WTC11 (cell line): ENCODE results near the gene ARL4A. TPM values are rescaled to one million over a fixed set of nuclear protein-coding genes. Genes with fewer than 3 reads are reported as not detected.

Source experiments
- ATAC-seq: fragments of 200-7000 bp; cut with Tn5 transposase; 2 replicates; pipeline ENCODE4 v1.10.0; 2021; ENCODE audit warnings: mild to moderate bottlenecking, moderate library complexity
- CTCF ChIA-PET: fragments of 300-600 bp; sonication (Branson Sonifier 250); formaldehyde crosslinking; loops from one replicate; lab custom pipeline; 2021; ENCODE audit warnings: antibody characterized with exemption; lab: Charles Lee
- POLR2A ChIA-PET: fragments of 350-600 bp; sonication (Branson Sonifier 250); formaldehyde crosslinking; loops from one replicate; lab custom pipeline; 2021; ENCODE audit warnings: antibody characterized with exemption; lab: Charles Lee
- DNase-seq: peaks from one replicate; pipeline ENCODE4 v3.0.0; 2021; ENCODE audit warnings: low spot score
- H3K27ac Mint-ChIP-seq: 2 replicates; pipeline ENCODE4 v1.8.0; 2021; ENCODE audit warnings: mixed read lengths
- H3K27me3 Mint-ChIP-seq: 2 replicates; pipeline ENCODE4 v1.8.0; 2021; ENCODE audit warnings: low read depth, mild to moderate bottlenecking, moderate library complexity, mixed read lengths
- H3K36me3 Mint-ChIP-seq: 2 replicates; pipeline ENCODE4 v1.8.0; 2021; ENCODE audit warnings: mixed read lengths
- H3K4me1 Mint-ChIP-seq: 2 replicates; pipeline ENCODE4 v1.8.0; 2022; ENCODE audit warnings: mixed read lengths
- H3K4me3 Mint-ChIP-seq: 2 replicates; pipeline ENCODE4 v1.8.0; 2021; ENCODE audit warnings: mild to moderate bottlenecking, moderate library complexity, mixed read lengths
- H3K9me3 Mint-ChIP-seq: 2 replicates; pipeline ENCODE4 v1.8.0; 2021; ENCODE audit warnings: mixed read lengths
- CBFB ChIP-seq: sonication (generic); formaldehyde crosslinking; IDR thresholded peaks from 2 replicates; pipeline ENCODE4 v1.8.1; 2022; ENCODE audit warnings: mild to moderate bottlenecking, low read depth, missing genetic modification reagents
- CREB1 ChIP-seq: sonication (generic); formaldehyde crosslinking; IDR thresholded peaks from 2 replicates; pipeline ENCODE4 v1.8.0; 2023; ENCODE audit warnings: mild to moderate bottlenecking, missing genetic modification reagents
- E2F1 ChIP-seq: sonication (generic); formaldehyde crosslinking; IDR thresholded peaks from 2 replicates; pipeline ENCODE4 v1.8.0; 2022; ENCODE audit warnings: mild to moderate bottlenecking, missing genetic modification reagents
- EMX1 ChIP-seq: fragments of 250-450 bp; sonication (Bioruptor Pico); IDR thresholded peaks from 2 replicates; pipeline ENCODE4 v1.8.0; 2021; ENCODE audit warnings: mild to moderate bottlenecking
- FOXK1 ChIP-seq: sonication (generic); formaldehyde crosslinking; IDR thresholded peaks from 2 replicates; pipeline ENCODE4 v1.8.0; 2022; ENCODE audit warnings: mild to moderate bottlenecking, moderate library complexity, missing genetic modification reagents
- GABPB1 ChIP-seq: sonication (generic); formaldehyde crosslinking; IDR thresholded peaks from 2 replicates; pipeline ENCODE4 v1.8.1; 2023; ENCODE audit warnings: mild to moderate bottlenecking, missing genetic modification reagents
- KAT7 ChIP-seq: sonication (generic); formaldehyde crosslinking; IDR thresholded peaks from 2 replicates; pipeline ENCODE4 v1.8.1; 2023; ENCODE audit warnings: missing genetic modification reagents, mild to moderate bottlenecking, borderline replicate concordance
- MAX ChIP-seq: sonication (generic); formaldehyde crosslinking; IDR thresholded peaks from 2 replicates; pipeline ENCODE4 v1.8.0; 2022; ENCODE audit warnings: mild to moderate bottlenecking, missing genetic modification reagents
- PRRX2 ChIP-seq: fragments of 250-450 bp; sonication (Bioruptor Pico); IDR thresholded peaks from 2 replicates; pipeline ENCODE4 v1.8.0; 2021; ENCODE audit warnings: mild to moderate bottlenecking
- RELA ChIP-seq: sonication (generic); formaldehyde crosslinking; IDR thresholded peaks from 2 replicates; pipeline ENCODE4 v1.8.1; 2022; ENCODE audit warnings: missing genetic modification reagents, mild to moderate bottlenecking, borderline replicate concordance
- SOX15 ChIP-seq: fragments of 250-450 bp; sonication (Bioruptor Pico); IDR thresholded peaks from 2 replicates; pipeline ENCODE4 v1.9.0; 2021; ENCODE audit warnings: mild to moderate bottlenecking
- STAT6 ChIP-seq: sonication (generic); formaldehyde crosslinking; conservative IDR thresholded peaks from 2 replicates; pipeline ENCODE4 v1.8.1; 2023; ENCODE audit warnings: mild to moderate bottlenecking, low read depth, missing genetic modification reagents, moderate library complexity
- TCF7 ChIP-seq: sonication (generic); formaldehyde crosslinking; IDR thresholded peaks from 2 replicates; pipeline ENCODE4 v1.8.0; 2022; ENCODE audit warnings: mild to moderate bottlenecking, low read depth, missing genetic modification reagents, moderate library complexity
- TEAD1 ChIP-seq: sonication (generic); formaldehyde crosslinking; IDR thresholded peaks from 2 replicates; pipeline ENCODE4 v1.8.0; 2022; ENCODE audit warnings: mild to moderate bottlenecking, missing genetic modification reagents
- TP53 ChIP-seq: sonication (generic); formaldehyde crosslinking; IDR thresholded peaks from 2 replicates; pipeline ENCODE4 v1.8.1; 2023; ENCODE audit warnings: mild to moderate bottlenecking, missing genetic modification reagents
- ZBTB21 ChIP-seq: sonication (generic); formaldehyde crosslinking; IDR thresholded peaks from 2 replicates; pipeline ENCODE4 v1.8.1; 2023; ENCODE audit warnings: mild to moderate bottlenecking, missing genetic modification reagents, borderline replicate concordance
- ZNF138 ChIP-seq: sonication (generic); formaldehyde crosslinking; conservative IDR thresholded peaks from 2 replicates; pipeline ENCODE4 v1.8.1; 2022; ENCODE audit warnings: mild to moderate bottlenecking, moderate library complexity, missing genetic modification reagents
- ZNF263 ChIP-seq: sonication (generic); formaldehyde crosslinking; IDR thresholded peaks from 2 replicates; pipeline ENCODE4 v1.8.1; 2022; ENCODE audit warnings: low read depth, mild to moderate bottlenecking, moderate library complexity, missing genetic modification reagents
- ZNF423 ChIP-seq: fragments of 250-450 bp; sonication (Bioruptor Pico); IDR thresholded peaks from 2 replicates; pipeline ENCODE4 v2.1.2; 2022; ENCODE audit warnings: mild to moderate bottlenecking, moderate library complexity
- ZSCAN18 ChIP-seq: fragments of 250-450 bp; sonication (Bioruptor Pico); IDR thresholded peaks from 2 replicates; pipeline ENCODE4 v2.1.2; 2022; ENCODE audit warnings: mild to moderate bottlenecking, moderate library complexity
- total RNA-seq: library from RNA; stranded (reverse); gene quantifications from 3 replicates; pipeline ENCODE4 v1.2.3, GENCODE V29; 2021
- TF ChIP-seq, protein P1 (sequence below): sonication (generic); formaldehyde crosslinking; IDR thresholded peaks from 2 replicates; pipeline ENCODE4 v1.8.1; 2022; ENCODE audit warnings: missing genetic modification reagents, borderline replicate concordance
- TF ChIP-seq, protein P2 (sequence below): fragments of 250-450 bp; sonication (Bioruptor Pico); IDR thresholded peaks from 2 replicates; pipeline ENCODE4 v1.8.0; 2021; ENCODE audit warnings: mild to moderate bottlenecking
- TF ChIP-seq, protein P3 (sequence below): sonication (generic); formaldehyde crosslinking; IDR thresholded peaks from 2 replicates; pipeline ENCODE4 v1.8.0; 2022; ENCODE audit warnings: mild to moderate bottlenecking, missing genetic modification reagents
- TF ChIP-seq, protein P4 (sequence below): fragments of 250-450 bp; sonication (Bioruptor Pico); IDR thresholded peaks from 2 replicates; pipeline ENCODE4 v1.9.0; 2021; ENCODE audit warnings: mild to moderate bottlenecking

Gene ARL4A
- total RNA-seq, 1 experiment from 2014 or later, result 25.4 TPM

GRCh38 chr7:12650080-12650479 lies 37.4 kb upstream of the ARL4A start:
- H3K27me3 Mint-ChIP-seq, result no peaks in the 10 kb centered on the region
- ChIA-PET CTCF (no interaction called here), POLR2A (no interaction called here)
- no peak for TF ChIP-seq KAT7 (CRISPR knock-in tag)
- no peak for TF ChIP-seq CREB1 (CRISPR knock-in tag)
- no peak for TF ChIP-seq TCF7
- no peak for TF ChIP-seq ZSCAN18
- no peak for TF ChIP-seq RELA (CRISPR knock-in tag)
- no peak for TF ChIP-seq GABPB1 (CRISPR knock-in tag)
- no peak for TF ChIP-seq ZNF423 (CRISPR knock-in tag)
- TF ChIP-seq SOX15 (CRISPR knock-in tag), result no peak
- no peak for TF ChIP-seq ZNF138 (CRISPR knock-in tag)
- TF ChIP-seq, protein P1, sequence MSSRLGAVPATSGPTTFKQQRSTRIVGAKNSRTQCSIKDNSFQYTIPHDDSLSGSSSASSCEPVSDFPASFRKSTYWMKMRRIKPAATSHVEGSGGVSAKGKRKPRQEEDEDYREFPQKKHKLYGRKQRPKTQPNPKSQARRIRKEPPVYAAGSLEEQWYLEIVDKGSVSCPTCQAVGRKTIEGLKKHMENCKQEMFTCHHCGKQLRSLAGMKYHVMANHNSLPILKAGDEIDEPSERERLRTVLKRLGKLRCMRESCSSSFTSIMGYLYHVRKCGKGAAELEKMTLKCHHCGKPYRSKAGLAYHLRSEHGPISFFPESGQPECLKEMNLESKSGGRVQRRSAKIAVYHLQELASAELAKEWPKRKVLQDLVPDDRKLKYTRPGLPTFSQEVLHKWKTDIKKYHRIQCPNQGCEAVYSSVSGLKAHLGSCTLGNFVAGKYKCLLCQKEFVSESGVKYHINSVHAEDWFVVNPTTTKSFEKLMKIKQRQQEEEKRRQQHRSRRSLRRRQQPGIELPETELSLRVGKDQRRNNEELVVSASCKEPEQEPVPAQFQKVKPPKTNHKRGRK (CRISPR knock-in tag), result no peak
- TF ChIP-seq, protein P2, sequence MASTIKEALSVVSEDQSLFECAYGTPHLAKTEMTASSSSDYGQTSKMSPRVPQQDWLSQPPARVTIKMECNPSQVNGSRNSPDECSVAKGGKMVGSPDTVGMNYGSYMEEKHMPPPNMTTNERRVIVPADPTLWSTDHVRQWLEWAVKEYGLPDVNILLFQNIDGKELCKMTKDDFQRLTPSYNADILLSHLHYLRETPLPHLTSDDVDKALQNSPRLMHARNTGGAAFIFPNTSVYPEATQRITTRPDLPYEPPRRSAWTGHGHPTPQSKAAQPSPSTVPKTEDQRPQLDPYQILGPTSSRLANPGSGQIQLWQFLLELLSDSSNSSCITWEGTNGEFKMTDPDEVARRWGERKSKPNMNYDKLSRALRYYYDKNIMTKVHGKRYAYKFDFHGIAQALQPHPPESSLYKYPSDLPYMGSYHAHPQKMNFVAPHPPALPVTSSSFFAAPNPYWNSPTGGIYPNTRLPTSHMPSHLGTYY (CRISPR knock-in tag), result no peak
- no peaks in the 10 kb centered on the region for H3K9me3 Mint-ChIP-seq
- peaks cover 31% of the 10 kb centered on the region for H3K4me1 Mint-ChIP-seq
- H3K4me3 Mint-ChIP-seq, result no peak overlapping the region
- DNase-seq, result no peak
- ATAC-seq, result no peak
- H3K27ac Mint-ChIP-seq, result no peak overlapping the region
- no peaks in the 10 kb centered on the region for H3K36me3 Mint-ChIP-seq

DNA sequence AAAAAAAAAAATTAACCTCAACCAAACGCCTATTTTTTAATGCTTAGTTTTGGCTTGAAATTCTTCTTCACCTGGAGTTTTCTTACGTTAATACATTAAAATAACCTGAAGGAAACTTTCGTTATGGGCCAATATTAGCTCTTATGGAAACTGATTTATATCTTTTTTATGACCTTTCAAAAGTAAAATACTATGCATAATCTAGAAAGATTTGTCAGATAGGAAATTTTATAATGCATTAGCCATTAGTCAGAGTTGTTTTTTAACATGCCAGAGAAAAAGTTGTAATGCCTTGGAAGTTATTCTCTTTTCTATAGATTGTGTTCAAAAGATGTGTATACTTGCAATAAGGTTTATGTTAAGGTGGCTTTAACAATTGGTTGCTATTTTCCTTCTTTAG lies 34.3 kb upstream of the ARL4A start:
- Mint-ChIP-seq H3K4me1 (peaks cover 14% of the 10 kb centered on the region), H3K27ac (no peak overlapping the region), H3K36me3 (no peaks in the 10 kb centered on the region), H3K4me3 (no peak overlapping the region), H3K27me3 (no peaks in the 10 kb centered on the region), H3K9me3 (no peaks in the 10 kb centered on the region)
- ChIA-PET POLR2A (no interaction called here), CTCF (interaction anchor here (1.2 kb wide), 1 partner anchor 134 kb away, joined by 4 read pairs; no protein-coding TSS in a partner anchor)
- DNase-seq, result no peak
- TF ChIP-seq FOXK1 (CRISPR knock-in tag) (no peak), MAX (CRISPR knock-in tag) (no peak), PRRX2 (CRISPR knock-in tag) (no peak), EMX1 (CRISPR knock-in tag) (no peak), RELA (CRISPR knock-in tag) (no peak), ZBTB21 (CRISPR knock-in tag) (no peak), TP53 (CRISPR knock-in tag) (no peak), TEAD1 (CRISPR knock-in tag) (no peak), E2F1 (CRISPR knock-in tag) (no peak), ZNF263 (no peak), CBFB (CRISPR knock-in tag) (no peak), STAT6 (CRISPR knock-in tag) (no peak)
- TF ChIP-seq, protein P3, sequence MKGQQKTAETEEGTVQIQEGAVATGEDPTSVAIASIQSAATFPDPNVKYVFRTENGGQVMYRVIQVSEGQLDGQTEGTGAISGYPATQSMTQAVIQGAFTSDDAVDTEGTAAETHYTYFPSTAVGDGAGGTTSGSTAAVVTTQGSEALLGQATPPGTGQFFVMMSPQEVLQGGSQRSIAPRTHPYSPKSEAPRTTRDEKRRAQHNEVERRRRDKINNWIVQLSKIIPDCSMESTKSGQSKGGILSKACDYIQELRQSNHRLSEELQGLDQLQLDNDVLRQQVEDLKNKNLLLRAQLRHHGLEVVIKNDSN (CRISPR knock-in tag), result no peak
- TF ChIP-seq, protein P4, sequence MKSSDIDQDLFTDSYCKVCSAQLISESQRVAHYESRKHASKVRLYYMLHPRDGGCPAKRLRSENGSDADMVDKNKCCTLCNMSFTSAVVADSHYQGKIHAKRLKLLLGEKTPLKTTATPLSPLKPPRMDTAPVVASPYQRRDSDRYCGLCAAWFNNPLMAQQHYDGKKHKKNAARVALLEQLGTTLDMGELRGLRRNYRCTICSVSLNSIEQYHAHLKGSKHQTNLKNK (CRISPR knock-in tag), result no peak
- ATAC-seq, result no peak
